NCI-H1436 treated with DMSO at 0.1 percent for 48 hours (cell line): Measurements from ENCODE around the gene KCTD15.
"Not testable (repeated sequence)": the region's sequence is repeated elsewhere in the genome, so short reads cannot be mapped to it uniquely, and the experiment has no call there.

Experiments
- DNase-seq: peaks from one replicate; lab custom pipeline; 2025; lab: John Stamatoyannopoulos, UW

Gene KCTD15

DNA sequence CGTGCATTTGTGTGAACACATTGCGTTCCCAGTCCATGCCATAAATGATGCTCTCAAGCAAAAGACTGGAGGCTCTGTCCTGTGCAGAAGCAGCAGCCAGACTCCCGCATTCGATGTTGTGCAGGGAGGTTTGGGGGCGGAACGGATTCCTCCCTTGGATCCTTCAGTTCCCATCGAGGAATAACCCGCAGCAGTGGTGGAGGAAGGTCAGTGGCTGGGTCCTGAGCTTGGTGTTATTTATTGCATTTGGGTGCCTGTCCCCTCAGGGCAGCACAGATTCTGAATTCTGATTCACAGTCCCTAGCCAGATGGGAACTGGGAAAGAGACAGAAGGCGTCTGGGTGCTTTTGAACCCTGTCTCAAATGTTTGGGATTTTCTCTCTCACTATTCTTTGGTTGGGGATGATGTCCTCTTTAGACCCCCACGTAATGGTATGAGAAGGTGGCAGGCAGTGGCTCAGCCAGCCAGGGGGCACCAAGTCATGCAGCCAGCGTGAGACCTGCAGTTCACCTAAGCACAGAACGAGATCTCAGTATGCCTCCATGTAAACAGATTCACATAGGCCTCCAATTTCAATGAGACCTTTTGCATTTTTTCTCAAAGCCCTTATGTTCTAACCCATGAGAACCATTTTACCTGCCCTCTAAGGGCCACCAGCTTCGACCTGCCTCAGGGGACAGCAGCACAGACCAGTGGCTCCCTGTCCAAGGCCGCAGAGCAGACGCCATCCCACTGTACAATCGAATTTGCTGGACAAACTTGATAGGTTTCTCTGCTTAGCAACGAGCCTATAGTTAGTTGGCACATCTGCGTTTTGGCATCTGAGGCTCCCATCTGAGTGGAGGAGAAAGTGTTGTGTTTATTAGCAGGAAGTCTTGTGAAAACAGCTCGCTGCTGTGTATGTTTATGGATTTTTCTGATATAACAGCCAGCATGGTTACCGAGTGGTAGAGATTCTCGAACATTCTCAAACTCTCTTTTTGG lies 17.8 kb downstream of the KCTD15 start:
- DNase-seq: no peak

DNA sequence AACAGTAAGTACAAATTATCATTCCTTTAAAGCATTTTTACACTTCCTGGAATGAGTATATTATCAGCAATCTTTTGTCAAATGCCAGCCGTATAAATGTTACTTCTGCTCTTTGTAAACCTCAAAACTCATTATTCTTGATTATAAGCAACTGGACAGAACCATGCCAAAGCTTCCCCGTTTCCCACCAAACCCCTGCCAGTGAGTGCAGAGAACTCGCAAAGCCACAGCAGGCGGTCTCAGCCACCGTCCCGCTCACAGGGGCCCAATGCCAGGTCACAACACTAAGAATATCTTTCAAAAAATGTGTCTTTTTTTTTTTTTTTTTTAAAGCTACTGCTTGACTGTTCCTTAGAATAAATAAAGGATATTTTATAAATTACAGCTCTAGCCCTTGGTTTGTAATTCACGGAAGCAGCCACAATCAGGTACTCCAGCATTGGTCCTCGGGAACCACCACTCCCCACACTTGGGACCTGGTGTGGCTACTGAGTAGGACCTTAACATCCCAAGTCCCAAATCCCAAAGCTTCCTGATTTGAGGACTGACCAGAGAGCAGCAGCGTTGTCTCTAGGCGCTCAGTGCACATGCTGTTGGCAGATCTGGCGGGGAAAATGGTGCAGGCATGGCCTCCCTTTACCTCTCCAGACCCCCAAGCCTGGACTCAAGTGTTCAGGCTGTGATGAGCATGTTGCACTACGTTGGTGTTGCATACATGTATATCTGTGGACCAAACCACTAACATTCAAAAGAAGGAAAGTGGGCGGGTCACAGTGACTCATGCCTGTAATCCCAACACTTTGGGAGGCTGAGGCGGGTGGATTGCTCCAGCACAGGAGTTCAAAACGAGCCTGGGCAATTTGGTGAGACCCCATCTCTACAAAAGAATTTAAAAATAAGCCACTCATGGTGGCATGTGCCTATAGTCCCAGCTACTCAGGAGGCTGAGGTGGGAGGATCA lies 19.0 kb downstream of the KCTD15 start:
- DNase-seq: no peak

DNA sequence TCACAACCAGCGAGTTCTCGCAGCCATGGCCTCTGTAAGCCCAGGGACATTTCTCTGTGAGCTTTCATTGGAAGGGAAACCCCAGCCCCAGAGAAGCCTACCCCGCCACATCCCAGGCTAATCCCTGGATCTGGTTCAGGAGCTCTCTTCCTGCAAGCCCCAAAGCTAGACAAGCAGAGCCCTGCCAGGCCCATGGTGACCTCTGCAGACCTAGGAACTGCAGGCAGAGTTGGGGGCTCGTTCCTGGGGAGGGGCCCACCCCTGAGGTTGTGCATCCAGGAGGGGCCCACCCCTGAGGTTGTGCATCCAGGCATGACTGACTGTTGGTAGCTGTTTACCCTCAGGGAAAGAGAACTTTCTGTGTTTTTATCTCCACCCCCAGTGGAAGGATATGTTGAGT lies 21.7 kb downstream of the KCTD15 start:
- DNase-seq: no peak

DNA sequence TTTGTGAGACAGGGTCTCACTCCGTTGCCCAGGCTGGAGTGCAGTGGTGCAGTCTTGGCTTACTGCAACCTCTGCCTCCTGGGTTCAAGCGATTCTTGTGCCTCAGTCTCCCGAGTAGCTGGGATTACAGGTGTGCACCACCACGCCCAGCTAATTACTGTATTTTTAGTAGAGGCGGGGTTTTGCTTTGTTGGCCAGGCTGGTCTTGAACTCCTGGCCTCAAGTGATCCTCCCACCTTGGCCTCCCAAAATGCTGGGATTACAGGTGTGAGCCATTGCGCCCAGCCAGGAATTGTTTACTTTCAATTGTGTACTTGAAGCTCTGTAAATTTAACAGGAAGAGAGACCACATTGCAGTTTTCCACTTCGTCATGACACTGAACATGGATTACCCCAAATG lies 22.4 kb downstream of the KCTD15 start:
- DNase-seq: not testable (repeated sequence)

DNA sequence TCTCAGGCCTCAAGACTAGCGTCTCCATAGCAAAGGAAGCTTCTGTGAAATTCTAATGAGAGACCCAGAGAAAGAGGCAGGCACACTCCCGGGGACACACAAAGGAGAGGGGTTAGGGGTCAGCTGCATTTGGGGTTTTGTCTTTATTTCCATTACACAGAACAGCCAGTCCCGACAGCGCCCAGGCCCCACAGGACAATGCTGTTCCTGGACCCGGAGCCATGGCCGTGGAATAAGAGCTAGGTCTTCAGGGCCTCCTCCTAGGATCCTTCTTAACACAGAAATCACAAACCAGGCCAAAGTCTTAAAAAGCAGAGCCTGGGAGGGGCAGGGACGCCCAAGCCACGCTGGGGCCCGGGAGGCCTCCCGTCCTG lies 22.8 kb downstream of the KCTD15 start:
- DNase-seq: no peak

DNA sequence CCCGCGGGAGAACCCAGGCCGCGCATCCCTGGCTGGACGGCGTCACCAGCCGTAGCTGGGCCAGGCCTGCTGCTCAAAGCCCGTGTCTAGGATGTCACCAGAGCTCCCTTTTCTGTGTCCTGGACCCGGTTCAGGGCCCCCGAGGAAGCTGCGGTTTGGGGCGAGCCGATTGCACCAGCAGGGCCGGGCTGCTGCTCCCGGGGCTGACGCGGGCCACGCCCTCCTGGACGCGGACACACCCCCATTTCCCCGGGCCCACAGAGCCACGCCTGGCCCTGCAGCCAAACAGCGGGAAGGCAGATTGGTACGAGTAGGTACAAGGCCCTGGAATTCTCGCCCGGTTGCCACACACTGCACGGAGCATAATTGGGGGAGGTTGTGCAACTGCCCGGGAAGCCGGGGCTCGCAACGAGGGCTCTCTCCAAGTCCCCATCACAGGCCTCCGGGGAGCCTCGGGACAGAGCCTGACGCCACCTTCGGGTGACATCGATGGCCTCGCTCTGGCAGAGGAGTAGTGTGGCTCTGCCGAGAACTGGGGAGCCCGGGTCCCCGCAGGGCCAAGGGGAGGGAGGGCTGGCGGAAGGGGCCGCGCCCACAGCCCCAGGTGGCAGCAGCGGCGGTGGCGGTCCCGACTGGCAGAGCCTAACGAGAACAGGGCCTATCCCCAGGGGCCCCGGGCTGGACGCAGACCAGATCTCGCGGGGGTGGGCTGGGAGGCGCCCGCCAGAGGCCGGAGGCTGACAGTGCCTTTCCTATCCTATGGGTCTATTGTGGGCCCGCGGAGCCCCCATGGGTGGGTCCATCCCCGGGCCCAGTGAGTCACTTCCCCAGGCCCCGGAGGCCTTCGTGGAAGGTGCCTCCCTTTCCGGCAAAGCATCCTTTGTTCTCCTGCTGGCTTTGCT lies 23.5 kb downstream of the KCTD15 start:
- DNase-seq: no peak

DNA sequence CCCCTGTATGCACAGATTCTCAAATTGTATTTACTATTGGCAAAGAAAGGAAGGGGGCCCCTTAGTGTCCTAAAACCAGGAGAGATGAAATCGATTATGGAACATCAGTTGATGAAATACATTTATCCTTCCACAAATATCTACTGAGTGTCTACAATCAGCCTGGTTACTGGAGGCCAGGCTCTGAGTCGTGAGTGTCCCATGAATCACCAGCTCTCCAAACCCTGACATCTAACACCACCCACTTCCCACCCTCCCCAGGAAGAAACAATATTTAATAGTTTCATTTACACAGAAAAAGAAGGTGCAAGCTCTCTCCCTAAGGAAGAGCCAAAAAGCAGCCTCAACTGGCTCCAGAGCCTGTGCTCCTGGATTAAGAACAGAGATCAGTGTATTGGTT lies 25.2 kb downstream of the KCTD15 start:
- no peak for DNase-seq

DNA sequence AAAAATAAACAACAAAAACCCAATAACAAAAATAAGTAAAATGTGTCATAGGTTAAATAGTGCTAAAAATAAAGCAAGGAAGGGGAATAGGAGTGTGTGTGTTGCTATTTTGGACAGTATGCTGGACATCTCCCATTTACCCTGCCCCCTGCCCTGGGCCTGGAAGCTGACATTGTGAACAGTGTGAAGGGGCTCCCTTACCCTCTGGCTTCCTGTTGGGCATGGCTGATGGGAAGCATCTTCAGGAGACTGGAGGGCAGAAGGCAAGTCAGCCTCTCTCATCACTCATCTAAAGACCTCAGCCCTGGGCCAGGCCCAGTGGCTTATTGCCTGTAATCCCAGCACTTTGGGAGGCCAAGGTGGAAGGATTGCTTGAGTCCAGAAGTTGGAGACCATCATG lies 26.7 kb downstream of the KCTD15 start:
- DNase-seq: no peak

DNA sequence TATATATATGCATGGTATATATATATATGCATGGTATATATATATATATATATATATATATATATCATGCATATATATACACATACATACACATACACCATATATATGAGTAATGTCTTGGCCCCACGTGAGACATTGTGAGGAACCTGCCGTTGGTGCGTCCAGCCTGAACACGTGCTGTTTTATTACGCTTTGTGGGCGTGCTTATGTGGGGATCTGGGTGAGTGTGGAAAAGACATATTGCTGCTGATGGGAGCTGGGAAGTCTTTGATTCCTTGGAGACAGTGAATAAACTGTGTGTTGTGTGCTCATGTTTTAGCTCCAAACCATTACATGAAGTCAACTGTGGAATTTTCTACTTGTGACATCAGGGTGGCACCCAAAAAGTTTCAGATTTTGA lies 28.9 kb downstream of the KCTD15 start:
- no peak for DNase-seq

DNA sequence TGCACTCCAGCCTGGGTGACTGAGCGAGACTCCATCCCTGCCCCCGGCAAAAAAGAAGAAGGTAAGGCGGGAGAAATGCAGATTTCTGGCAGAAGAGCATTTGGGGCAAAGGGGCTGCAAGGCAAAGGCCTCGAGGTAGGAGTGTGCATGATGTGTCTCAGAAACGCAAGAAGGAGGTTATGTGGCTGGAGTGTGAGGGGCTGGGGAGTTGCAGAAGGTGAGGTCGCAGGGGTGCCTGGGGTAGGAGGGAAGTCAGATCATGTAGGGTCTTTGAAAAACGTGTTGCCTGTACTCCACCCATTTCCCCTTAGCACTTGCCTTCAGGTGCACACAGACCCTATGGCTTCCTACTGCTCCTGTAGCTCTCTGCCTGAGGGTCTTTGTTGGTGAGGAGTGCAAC lies 29.9 kb downstream of the KCTD15 start:
- no peak for DNase-seq

DNA sequence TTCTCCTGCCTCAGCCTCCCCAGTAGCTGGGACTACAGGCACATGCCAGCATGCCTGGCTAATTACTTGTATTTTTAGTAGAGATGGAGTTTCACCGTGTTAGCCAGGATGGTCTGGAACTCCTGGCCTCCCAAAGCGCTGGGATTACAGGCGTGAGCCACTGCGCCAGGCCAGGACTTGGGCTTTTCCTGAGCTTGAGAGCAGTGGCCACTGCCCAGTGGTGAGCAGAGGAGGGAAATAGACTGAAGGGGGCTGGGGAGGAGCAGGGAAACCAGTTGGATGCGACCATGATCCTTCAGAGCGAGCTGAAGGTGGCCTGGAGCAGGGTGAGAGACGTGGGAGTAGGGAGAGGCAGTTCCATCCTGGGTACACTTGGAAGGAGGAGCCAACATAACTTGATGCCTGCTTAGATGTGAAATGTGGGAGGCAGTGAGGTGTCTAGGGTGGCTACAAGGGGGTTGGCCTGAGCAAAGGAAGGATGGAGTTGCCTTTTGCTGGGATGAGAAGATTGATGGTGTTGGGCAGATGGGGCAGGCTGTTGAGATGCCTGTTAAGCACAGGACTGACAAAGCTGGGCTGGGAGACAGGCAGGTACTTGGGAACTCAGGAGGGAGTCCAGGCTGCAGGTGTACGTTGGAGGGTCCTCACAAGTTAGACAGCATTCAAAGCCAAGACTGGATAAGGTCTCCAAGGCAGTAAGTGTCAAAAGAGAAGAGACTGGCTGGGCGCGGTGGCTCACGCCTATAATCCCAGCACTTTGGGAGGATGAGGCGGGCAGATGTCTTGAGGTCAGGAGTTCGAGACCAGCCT lies 31.8 kb downstream of the KCTD15 start:
- no peak for DNase-seq

DNA sequence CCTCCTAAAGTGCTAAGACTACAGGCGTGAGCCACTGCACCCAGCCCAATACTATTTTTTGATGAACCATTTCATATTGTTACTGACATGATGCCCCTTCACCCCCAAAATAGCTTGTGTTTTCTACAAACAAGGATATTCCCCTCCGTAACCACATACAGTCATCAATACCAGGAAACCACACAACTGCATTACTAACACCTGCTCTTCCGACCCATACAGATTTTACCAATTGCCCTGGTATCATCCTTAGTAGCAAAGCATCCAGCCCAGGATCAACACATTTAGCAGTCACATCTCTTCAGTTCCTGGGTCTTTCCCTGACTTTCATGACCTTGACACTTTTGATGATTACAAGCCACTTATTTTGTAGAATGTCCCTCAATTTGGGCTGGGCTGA lies 33.6 kb downstream of the KCTD15 start:
- no peak for DNase-seq

DNA sequence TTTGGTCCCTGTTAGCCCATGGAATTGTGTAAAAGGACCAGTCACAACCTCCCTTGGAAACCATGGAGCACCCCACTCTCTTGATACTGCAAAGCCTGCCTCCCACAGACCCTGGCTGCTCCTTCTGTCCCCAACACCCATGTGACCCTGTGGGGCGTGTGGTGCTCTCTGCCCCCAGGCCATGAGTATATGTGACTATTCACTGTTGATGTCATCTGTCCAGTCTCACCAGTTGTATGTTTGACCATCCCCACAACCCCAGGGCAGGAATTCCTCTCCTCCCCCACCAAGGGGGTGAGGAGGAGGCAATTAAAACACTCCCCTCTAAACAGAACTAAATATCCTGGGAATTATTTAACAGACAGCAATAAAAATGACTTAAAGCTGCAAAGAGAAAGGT lies 35.2 kb downstream of the KCTD15 start:
- no peak for DNase-seq

DNA sequence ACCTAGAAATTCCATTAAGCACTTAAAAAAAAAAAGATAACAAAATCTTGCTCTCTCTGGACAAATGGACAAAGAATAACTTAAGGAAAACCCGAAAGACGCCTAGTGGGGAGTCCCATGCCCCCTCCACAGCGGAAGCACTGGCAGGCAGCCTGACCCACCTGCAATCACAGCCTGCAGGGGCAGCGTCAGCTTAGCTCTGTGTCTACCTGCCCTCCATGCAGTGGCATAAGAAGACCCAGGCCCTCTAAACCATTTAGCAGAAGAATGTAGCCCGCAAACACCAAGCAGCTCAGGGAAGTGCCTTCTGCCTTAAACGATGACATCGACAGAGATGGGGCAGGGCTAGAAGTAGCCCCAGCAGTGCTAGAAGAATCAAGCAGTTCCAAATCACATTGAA lies 36.0 kb downstream of the KCTD15 start:
- DNase-seq: no peak

DNA sequence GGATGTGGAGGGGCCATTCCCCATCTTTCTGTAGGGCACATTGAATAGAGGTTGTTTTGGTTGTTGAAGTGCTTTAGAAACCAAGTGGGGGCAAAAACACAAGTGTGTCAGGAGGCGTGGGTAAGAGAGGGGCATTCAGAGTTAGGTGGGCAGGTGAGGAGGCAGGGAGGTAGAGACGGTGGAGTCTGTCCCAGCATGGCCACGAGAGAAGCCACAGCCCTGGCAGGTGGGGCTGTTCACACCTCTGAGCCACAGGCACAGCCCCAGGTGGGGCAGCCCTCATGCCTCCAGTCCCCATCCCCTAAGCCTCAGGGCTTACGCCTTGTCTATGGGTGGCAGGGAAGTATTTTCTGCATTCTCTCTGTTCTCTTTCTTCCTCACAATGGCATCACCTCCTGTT lies 43.7 kb downstream of the KCTD15 start:
- DNase-seq: no peak

DNA sequence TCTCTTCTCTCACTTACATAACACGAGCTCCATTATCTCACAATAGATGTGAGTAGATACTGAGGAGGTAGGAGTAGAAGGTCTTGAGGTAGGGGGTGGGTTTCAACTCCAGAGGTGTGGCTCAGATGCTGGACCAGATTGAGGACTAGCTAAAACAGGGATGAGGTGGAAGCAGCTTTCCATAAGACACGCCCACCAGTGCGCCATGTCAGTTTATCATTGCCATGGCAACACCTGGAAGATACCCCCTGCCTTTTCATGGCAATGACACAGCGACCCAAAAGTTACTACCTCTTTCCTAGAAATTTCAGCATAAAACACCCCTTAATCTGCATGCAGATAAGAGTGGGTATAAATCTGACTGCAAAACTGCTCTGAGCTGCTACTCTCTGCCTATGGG lies 44.1 kb downstream of the KCTD15 start:
- DNase-seq: no peak

DNA sequence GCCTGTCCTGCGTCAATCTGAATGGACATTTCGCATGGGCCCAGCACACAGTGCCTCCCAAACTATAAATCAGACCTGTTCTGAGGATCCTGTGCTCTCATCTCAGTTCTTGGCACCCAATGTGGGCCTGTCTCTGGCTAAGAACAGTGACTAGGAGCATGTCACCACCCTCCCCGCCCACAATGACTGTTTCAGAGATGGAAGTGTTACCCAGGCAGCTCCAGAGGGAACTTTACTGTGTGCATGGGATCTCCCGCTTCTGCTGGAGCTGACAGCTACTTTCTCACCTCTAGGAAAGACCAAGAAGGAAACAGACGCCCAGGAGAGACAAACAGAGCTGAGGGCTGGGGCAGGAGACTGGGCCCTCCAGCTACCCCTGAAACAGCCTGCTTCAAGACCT lies 45.0 kb downstream of the KCTD15 start:
- no peak for DNase-seq

DNA sequence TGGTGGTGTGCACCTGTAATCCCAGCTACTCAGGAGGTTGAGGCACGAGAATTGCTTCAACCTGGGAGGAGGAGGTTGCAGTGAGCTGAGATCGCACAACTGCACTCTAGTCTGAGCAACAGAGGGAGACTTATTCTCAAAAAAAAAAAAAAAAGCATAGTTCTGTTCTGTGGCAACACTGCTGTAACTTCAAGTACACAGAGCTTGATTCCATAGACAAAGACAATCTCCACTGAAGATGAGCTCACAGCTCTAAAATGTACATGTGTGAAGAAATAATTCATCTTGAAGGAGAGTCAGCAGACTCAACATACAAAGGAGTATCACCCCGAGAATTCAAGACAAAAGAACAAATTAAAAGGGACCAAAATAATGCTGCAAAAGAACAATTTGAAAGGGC lies 47.8 kb downstream of the KCTD15 start:
- no peak for DNase-seq

DNA sequence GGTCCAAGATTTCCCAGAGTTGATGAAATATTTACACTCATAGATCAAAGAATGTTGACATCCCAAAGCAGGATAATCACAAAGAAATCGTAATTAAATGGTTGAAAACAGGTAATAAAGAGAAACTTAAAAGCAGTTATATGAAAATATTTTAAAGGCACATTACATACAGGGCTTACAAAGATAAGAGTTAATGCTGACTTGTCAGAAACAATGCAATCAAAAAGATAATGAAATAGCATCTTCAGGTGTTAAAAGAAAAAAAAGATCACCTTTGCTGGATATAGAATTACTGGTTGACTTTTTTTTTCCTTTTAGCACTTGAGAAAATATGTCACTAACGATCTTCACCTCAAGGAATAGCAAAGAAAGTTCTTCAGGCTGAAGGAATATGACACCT lies 48.8 kb downstream of the KCTD15 start:
- no peak for DNase-seq

DNA sequence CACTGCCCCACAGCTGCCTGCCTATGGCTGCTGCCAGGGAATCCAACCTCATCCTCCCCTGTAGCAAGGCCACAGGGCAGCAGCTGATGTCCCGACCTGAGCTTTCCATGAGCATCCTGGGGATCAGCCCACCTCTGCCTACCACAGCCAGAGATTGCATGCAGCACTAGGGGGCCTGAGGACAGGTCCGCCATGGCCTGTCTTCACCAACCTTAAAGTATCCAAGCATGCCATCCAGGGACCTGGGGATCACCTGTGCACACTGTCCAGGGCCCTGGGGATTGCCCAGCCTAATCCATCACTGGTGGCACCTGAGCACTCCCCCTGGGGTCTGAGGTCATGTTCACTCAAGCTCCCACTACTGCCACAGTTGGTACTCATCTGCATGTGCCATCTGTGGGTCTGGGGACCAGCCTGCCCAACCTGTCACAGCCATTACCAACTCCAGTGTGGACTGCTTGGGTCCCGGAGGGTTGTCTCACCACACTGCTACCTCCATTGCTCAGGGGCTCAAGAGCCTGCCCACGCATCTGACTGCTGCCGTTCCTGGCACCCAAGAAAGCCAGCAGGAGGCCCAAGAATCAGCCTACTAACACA lies 53.0 kb downstream of the KCTD15 start:
- no peak for DNase-seq

DNA sequence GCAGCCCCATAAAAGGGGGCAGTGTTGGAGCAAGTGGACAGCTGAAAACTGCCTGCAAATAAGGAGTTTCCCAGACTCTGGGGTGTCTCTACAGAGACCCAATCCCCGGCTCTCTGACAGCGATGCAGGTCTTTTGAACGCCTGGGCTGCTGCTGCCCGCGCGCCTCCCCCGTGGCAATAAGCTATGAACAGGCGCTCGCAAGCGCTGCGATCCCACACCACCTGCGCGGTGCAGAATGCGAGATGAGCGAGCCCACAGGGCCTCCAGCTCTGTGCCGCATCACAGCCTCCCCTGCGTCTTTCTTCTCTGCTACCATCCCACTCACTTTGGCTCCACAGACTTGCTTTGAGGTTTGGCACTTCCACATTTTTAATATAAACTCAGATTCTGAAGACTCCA lies 62.3 kb downstream of the KCTD15 start:
- DNase-seq: no peak
